ENCODE results near the gene SELENOO. TPM values are rescaled to one million over a fixed set of nuclear protein-coding genes. Genes with fewer than 3 reads are reported as not detected.

SELENOO gene
- total RNA-seq, 4 donors from 2014 or later: 48.7 to 101 (median 74.0) TPM

DNA sequence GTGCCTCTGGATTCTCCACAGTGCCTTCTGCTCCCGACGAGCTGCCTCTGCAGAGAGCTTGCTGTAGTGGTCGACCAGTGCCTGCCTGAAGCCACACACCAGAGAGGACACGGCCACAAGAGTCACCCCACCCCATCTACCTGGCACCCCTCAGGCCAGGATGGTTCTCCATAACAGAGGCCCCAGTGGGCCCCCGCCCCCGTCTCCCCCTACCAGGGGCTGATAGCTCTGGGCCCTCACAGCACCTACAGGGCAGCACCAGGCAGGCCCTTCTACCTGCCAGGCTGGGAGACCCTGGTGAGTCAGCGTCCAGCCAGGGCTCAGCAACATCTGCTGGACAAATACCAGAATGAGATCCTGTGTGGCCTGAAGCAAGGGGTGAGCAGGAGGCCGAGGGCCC is 21.7 kb downstream of the SELENOO start:
- DNase-seq: no peak
- Histone ChIP-seq H3K4me3 (no peak overlapping the region), H3K4me1 (peaks cover 0 to 6% (median 0%) of the 10 kb centered on the region in 4 donors), H3K36me3 (peaks cover 0 to 89% (median 0%) of the 10 kb centered on the region in 3 donors), H3K27ac (no peak overlapping the region), H3K9me3 (no peaks in the 10 kb centered on the region), H3K27me3 (no peaks in the 10 kb centered on the region)
- no peak for TF ChIP-seq POLR2A (IDR thresholded peaks at IDR 0.05)
- TF ChIP-seq, protein P1, sequence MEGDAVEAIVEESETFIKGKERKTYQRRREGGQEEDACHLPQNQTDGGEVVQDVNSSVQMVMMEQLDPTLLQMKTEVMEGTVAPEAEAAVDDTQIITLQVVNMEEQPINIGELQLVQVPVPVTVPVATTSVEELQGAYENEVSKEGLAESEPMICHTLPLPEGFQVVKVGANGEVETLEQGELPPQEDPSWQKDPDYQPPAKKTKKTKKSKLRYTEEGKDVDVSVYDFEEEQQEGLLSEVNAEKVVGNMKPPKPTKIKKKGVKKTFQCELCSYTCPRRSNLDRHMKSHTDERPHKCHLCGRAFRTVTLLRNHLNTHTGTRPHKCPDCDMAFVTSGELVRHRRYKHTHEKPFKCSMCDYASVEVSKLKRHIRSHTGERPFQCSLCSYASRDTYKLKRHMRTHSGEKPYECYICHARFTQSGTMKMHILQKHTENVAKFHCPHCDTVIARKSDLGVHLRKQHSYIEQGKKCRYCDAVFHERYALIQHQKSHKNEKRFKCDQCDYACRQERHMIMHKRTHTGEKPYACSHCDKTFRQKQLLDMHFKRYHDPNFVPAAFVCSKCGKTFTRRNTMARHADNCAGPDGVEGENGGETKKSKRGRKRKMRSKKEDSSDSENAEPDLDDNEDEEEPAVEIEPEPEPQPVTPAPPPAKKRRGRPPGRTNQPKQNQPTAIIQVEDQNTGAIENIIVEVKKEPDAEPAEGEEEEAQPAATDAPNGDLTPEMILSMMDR (IDR thresholded peaks at IDR 0.05): no peak

DNA sequence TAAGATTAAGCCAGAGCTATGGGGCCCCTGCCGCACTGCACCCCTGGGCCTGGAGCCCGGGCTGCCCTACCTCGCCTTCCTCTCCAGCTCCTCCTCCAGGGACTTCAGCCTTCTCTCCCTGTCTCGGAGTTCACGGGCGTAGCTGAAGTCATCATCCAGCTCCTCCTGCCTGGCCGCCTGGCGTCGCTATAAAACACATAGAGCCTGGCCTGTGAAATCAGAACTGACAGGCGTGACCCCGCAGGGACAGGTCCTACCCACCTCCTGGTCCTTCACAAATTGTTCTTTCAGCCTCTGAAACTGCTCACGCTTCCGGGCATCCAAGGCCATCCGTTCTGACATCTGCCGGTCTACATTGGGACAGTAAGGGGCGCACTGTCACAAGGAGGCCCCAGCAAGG is 23.3 kb downstream of the SELENOO start:
- Histone ChIP-seq H3K36me3 (peaks cover 0 to 88% (median 0%) of the 10 kb centered on the region in 3 donors), H3K4me1 (peaks cover 0 to 6% (median 0%) of the 10 kb centered on the region in 4 donors), H3K27me3 (no peaks in the 10 kb centered on the region), H3K4me3 (no peak overlapping the region), H3K9me3 (no peaks in the 10 kb centered on the region), H3K27ac (no peak overlapping the region)
- TF ChIP-seq POLR2A (IDR thresholded peaks at IDR 0.05): no peak
- TF ChIP-seq, protein P1 (IDR thresholded peaks at IDR 0.05): no peak
- DNase-seq: no peak

DNA sequence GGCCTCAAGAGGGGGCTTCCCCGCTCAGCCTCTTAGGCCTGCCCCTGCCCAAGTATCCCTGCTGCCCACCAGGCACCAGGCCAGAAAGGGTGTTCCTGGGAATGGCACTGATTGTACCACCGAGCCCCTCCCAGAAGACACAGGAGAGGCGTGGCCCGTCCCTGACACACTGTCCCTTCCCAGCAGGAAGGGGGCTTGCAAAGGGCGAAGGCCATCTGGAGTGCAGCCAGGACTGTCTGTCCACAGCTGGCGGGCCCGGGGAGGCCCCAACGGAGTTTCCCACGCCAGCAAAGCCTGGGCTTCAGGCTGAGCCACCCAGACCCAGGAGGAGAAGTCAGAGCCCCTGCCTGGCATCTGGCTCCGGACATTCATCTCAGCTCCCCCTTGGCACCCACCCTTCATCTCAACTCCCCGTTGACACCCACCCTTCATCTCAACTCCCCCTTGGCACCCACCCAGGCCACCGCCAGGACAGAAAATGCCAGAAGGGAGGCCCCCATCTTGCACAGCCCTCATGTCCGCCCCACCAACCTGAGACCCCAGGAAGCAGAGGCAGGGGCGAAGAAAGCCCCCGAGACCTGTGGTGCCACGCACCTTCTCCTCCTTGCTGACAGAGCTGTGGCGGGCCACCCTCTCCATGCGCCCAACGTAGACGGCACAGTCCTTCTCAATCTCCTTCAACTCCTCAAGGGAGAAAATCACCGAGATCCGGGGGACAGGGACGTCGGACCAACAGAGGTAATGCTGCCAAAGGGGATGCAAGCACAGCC is 24.6 kb downstream of the SELENOO start:
- TF ChIP-seq, protein P1 (IDR thresholded peaks at IDR 0.05): no peak
- no peak for TF ChIP-seq POLR2A (IDR thresholded peaks at IDR 0.05)
- DNase-seq: no peak
- peaks cover 0 to 92% (median 0%) of the 10 kb centered on the region in 3 donors for H3K36me3 ChIP-seq

DNA sequence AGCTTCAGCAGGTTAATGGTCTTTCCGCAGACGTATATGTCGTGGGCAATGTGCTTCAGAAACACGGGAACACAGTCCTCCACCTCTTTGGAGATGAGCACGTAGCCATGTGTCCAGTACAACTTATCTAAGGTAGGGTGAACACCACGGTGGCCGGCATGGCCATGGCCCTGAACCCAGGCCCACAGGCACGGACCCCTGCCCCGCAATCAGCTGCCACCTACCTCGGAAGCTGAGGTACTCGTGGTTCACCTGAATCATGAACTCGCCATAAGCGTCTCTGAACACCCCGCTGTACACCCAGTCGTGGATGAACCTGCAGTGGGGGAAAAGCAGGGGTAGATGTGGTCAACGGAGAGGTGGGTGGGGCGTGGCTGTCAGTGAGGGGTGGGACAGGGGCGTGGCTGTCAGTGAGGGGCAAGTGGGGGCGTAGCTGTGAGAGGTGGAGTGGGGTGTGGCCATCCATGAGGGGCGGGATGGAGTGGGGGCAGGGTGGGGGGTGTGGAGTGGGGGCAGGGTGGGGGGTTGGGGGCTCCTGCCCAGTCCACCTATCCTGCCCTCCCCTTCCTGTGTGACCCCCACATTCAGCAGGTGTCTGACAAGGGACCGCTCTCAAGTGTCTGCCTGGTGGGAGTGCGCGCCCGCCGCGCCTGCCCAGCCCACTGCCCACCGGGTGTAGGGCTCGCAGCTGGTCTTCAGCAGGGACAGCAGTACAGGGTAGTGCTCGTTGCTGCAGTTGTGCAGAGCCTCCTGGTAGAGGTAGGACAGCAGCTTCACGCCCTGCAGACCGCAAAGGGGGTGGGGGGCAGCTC is 25.5 kb downstream of the SELENOO start:
- TF ChIP-seq POLR2A (IDR thresholded peaks at IDR 0.05): no peak
- TF ChIP-seq, protein P1 (IDR thresholded peaks at IDR 0.05): no peak
- no peaks in the 10 kb centered on the region for H3K9me3 ChIP-seq
- H3K4me3 ChIP-seq: no peak overlapping the region
- H3K4me1 ChIP-seq: no peaks in the 10 kb centered on the region
- no peaks in the 10 kb centered on the region for H3K27me3 ChIP-seq
- peaks cover 0 to 83% (median 0%) of the 10 kb centered on the region in 3 donors for H3K36me3 ChIP-seq
- DNase-seq: no peak
- H3K27ac ChIP-seq: no peak overlapping the region

More for the DNA sequence above, 24.6 kb downstream of the SELENOO start:
- Histone ChIP-seq H3K4me1 (no peaks in the 10 kb centered on the region), H3K27ac (no peak overlapping the region), H3K4me3 (no peak overlapping the region), H3K9me3 (no peaks in the 10 kb centered on the region), H3K27me3 (no peaks in the 10 kb centered on the region)

DNA sequence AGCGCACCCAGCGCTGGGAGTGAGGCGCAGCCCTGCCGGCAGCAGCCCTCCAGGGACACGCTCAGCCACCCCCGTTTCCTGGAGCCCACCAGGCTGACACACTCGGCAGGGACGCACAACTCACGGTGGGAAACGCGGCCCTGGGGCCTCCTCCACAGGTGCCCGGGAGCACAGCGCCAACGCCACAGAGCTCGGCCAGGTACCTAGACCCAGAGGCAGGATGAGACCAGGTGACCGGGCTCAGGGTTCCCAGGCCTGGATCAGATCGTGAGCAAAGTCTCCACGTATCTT is 26.0 kb downstream of the SELENOO start:
- H3K4me3 ChIP-seq: no peak overlapping the region
- H3K27me3 ChIP-seq: no peaks in the 10 kb centered on the region
- no peak overlapping the region for H3K27ac ChIP-seq
- TF ChIP-seq, protein P1 (IDR thresholded peaks at IDR 0.05): no peak
- no peak for TF ChIP-seq POLR2A (IDR thresholded peaks at IDR 0.05)
- H3K9me3 ChIP-seq: no peaks in the 10 kb centered on the region
- no peaks in the 10 kb centered on the region for H3K4me1 ChIP-seq
- H3K36me3 ChIP-seq: peaks cover 0 to 77% (median 0%) of the 10 kb centered on the region in 3 donors
- no peak for DNase-seq

All from Peyer's patch (tissue), 4 donors.